GM12864 (cell line): ENCODE measurements around the gene RNF186.
"Not testable (repeated sequence)": the region's sequence is repeated elsewhere in the genome, so short reads cannot be mapped to it uniquely, and the experiment has no call there.

Source experiments
- DNase-seq: peaks from one replicate; pipeline ENCODE4 v3.0.0-alpha.2; 2011; ENCODE audit warnings: low read depth
- H3K4me3 ChIP-seq: 2 replicates; pipeline ENCODE4 v1.5.1; 2011; ENCODE audit warnings: mild to moderate bottlenecking, low read depth, low read length, control low read depth
- TF ChIP-seq, protein P1 (sequence below): IDR thresholded peaks from 2 replicates; pipeline ENCODE4 v1.5.1; 2011; ENCODE audit warnings: low read depth, mild to moderate bottlenecking, moderate library complexity, low read length, control low read depth, inconsistent platforms; ENCODE audit errors: missing control alignments

The RNF186 gene

DNA sequence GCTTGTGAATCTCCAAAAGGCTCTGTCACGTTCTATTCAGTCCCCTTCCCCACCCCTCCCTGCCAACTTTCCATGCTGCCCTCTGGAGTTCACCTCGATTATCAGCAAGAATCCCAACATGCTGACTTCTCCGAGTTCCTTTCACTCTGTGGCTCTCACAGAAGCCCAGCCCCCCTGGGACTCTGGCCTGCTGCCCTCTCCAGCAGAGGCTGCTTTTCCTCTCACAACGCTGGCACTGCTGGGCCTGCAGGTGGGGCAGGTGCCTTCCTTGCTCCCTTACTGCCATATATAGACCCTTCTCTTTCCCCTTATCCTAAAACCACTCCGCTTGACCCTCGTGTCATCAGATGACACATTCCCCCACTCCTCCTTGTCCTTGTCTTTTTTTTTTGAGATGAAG is 10.2 kb upstream of the RNF186 start:
- TF ChIP-seq, protein P1, sequence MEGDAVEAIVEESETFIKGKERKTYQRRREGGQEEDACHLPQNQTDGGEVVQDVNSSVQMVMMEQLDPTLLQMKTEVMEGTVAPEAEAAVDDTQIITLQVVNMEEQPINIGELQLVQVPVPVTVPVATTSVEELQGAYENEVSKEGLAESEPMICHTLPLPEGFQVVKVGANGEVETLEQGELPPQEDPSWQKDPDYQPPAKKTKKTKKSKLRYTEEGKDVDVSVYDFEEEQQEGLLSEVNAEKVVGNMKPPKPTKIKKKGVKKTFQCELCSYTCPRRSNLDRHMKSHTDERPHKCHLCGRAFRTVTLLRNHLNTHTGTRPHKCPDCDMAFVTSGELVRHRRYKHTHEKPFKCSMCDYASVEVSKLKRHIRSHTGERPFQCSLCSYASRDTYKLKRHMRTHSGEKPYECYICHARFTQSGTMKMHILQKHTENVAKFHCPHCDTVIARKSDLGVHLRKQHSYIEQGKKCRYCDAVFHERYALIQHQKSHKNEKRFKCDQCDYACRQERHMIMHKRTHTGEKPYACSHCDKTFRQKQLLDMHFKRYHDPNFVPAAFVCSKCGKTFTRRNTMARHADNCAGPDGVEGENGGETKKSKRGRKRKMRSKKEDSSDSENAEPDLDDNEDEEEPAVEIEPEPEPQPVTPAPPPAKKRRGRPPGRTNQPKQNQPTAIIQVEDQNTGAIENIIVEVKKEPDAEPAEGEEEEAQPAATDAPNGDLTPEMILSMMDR, result no peak
- no peak overlapping the region for H3K4me3 ChIP-seq
- DNase-seq, result no peak

DNA sequence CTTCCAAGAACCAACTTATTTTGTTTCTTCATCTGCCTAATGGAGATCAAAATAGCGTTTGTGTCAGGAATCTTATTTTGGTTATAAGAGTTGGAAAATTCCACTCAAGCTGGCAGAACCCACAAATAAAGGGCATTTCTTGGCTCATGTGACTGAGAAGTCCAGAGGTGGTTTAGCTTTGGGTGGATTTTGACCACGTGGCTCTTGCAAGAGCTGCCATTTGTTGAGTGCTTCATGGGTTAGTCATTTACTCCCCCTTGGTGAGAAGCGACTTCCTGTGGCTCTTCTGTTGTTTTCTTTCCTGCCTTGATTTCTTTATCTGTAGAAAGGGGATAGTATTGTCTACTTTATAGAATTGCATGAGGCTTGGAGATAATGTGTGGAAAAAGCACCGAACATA is 9.5 kb upstream of the RNF186 start:
- no peak for DNase-seq
- H3K4me3 ChIP-seq, result no peak overlapping the region
- TF ChIP-seq, protein P1, result no peak

DNA sequence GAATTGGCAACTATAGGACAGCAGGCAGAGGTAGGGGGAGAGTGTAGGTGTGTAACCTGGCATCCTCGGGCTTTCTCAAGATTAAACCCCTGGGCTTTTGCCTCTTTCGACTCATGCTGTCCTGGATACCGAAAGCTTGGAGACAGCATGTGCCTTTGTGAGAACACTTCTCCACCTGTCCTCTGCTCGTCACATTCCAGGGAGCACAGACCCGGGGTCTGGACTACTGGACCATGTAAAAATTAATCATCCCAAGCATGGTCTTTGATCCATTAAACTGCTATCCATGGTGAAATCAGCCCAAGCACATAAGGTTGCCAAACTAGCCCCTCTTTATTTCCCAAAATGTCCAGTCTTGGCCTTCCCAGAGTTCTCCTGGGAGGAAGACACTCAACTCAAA is 9.0 kb upstream of the RNF186 start:
- TF ChIP-seq, protein P1, result no peak
- DNase-seq, result no peak
- no peak overlapping the region for H3K4me3 ChIP-seq

DNA sequence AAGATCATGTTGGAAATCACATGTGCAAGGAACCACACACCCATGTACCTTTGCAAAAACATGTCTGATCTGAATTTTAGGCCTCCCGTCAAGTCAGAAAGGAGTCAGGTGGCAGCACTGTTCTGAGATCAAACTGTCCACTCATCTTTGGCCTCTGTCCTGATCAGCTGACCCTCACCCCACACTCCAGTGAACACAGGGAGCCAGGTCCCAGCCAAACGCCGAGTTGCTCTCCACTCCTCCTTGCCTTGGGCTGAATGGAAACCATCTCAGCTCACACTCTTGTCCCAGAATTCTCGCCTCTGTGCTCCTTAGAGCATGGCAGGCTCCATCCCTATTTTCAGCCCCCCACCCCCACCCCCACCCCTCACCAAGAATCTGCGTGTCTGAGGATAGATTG is 4.6 kb upstream of the RNF186 start:
- DNase-seq, result no peak

DNA sequence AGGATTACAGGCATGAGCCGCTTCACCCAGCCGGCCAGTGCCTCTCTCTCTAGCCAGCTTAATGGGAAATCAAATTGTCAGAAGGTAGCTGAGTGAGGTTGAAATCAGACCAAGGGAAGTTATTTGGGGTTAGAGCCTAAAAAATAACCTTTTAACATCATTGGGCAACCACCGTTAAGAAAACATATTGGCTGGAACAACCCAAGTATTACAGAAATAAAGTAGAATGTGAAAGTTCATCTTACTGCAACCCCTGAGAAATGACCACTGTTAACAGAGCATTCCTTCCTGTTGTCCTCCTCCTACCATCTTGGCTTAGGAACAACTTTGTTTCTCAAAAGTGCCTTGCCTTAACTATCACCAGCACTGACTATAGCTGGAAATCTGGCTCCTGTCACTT is 3.2 kb upstream of the RNF186 start:
- no peak for DNase-seq
- TF ChIP-seq, protein P1, result no peak
- H3K4me3 ChIP-seq, result no peak overlapping the region

More for the DNA sequence above, 4.6 kb upstream of the RNF186 start:
- H3K4me3 ChIP-seq, result no peak overlapping the region
- TF ChIP-seq, protein P1, result no peak

DNA sequence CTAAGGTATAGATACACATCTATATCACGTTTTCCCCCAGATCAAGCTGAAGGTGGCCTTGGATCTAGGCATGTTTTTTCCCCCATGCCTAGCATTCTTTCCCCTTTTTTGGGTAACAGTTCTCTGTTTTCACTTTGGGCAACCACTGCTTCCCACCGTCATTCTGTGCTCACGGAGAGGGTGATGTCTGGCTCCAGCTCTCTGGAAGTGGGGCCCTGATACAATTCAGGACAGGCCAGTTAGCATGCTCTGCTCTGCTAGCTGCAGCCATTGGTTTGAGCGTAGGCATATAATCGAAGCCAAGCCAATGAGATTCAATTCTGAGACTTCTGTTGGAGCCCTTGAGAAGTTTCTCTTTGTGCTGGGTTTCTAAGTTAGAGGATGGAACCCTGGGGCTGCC is 2.1 kb upstream of the RNF186 start:
- TF ChIP-seq, protein P1, result no peak
- DNase-seq, result no peak
- no peak overlapping the region for H3K4me3 ChIP-seq

DNA sequence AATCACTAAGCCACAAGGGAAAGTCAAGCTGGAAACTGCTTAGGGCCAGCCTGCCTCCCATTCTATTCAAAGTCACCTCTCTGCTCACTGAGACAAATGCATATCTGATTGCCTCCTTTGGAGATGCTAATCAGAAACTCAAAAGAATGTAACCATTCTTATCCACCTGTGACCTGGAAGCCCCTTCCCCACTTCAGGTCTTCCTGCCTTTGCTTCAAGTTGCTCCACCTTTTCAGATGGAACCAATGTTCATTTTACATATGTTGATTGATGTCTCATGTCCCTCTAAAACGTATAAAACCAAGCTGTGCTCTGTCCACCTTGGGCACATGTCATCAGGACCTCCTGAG is 1.6 kb upstream of the RNF186 start:
- not testable (repeated sequence) for DNase-seq, H3K4me3 ChIP-seq
